RWPE2 (cell line): ENCODE data around the gene SUSD5.
A peak's percentile ranks its signal among the peaks of the same experiment; 100 is the strongest.
"Not testable (repeated sequence)": the region's sequence is repeated elsewhere in the genome, so short reads cannot be mapped to it uniquely, and the experiment has no call there.

Source experiments
- ATAC-seq: fragments of 200-7000 bp; cut with Tn5 transposase; 3 replicates; pipeline ENCODE4 v1.9.1; 2021; ENCODE audit warnings: low read depth
- DNase-seq: peaks from one replicate; pipeline ENCODE4 v3.0.0-alpha.2; 2020; ENCODE audit warnings: low spot score
- H3K27ac ChIP-seq: fragments of 450-650 bp; 2 replicates; pipeline ENCODE4 v1.5.1; 2017; ENCODE audit warnings: mild to moderate bottlenecking; ENCODE audit not compliant: poor library complexity, severe bottlenecking
- H3K27me3 ChIP-seq: fragments of 250-450 bp; sonication (Bioruptor Pico); 2 replicates; pipeline ENCODE4 v1.5.1; 2021; ENCODE audit warnings: mild to moderate bottlenecking, moderate library complexity; ENCODE audit not compliant: insufficient read depth, poor library complexity, severe bottlenecking
- H3K36me3 ChIP-seq: fragments of 250-450 bp; sonication (Bioruptor Pico); 2 replicates; pipeline ENCODE4 v1.5.1; 2020; ENCODE audit warnings: low read depth, mild to moderate bottlenecking, moderate library complexity
- H3K4me1 ChIP-seq: fragments of 250-450 bp; sonication (Bioruptor Pico); 2 replicates; pipeline ENCODE4 v1.5.1; 2021; ENCODE audit warnings: mild to moderate bottlenecking, moderate library complexity; ENCODE audit not compliant: insufficient read depth, poor library complexity, severe bottlenecking
- H3K4me3 ChIP-seq: fragments of 250-450 bp; sonication (Bioruptor Pico); 2 replicates; pipeline ENCODE4 v1.5.1; 2021; ENCODE audit warnings: mild to moderate bottlenecking, moderate library complexity; ENCODE audit not compliant: severe bottlenecking
- H3K9me3 ChIP-seq: fragments of 250-450 bp; sonication (Bioruptor Pico); 2 replicates; pipeline ENCODE4 v1.5.1; 2021; ENCODE audit warnings: mild to moderate bottlenecking, moderate library complexity; ENCODE audit not compliant: severe bottlenecking
- TF ChIP-seq, protein P1 (sequence below): fragments of 450-650 bp; IDR thresholded peaks from one replicate; pipeline ENCODE4 v1.5.1; 2017; ENCODE audit warnings: mild to moderate bottlenecking, moderate library complexity; ENCODE audit not compliant: poor library complexity, severe bottlenecking

The SUSD5 gene

DNA sequence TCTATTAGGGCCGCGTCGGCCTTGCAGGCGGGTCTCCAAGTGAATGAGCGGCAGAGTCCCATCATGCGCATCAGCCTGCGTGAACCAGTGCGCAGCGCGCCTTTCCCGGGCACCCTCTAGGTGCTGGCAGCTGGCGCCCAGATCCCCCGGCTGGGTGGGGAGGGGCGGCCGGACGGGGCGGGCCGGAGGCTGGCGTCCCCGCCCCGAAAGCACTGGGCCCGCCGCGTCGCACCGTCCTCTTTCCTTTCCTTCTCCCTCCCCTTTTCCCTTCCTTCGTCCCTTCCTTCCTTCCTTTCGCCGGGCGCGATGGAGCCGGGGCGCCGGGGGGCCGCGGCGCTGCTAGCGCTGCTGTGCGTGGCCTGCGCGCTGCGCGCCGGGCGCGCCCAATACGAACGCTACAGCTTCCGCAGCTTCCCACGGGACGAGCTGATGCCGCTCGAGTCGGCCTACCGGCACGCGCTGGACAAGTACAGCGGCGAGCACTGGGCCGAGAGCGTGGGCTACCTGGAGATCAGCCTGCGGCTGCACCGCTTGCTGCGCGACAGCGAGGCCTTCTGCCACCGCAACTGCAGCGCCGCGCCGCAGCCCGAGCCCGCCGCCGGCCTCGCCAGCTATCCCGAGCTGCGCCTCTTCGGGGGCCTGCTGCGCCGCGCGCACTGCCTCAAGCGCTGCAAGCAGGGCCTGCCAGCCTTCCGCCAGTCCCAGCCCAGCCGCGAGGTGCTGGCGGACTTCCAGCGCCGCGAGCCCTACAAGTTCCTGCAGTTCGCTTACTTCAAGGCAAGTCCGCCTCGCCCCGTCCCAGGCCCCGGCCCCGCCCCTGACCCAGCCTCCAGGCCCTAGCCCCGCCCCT is 104.6 kb downstream of the SUSD5 start, which contains the start of gene CRTAP:
TSS of gene CRTAP (plus strand) at position 243 of the 850 bp plus-strand sequence. CDS start at position 307, 64 bp downstream.
- H3K27me3 ChIP-seq, result no peaks in the 10 kb centered on the region

DNA sequence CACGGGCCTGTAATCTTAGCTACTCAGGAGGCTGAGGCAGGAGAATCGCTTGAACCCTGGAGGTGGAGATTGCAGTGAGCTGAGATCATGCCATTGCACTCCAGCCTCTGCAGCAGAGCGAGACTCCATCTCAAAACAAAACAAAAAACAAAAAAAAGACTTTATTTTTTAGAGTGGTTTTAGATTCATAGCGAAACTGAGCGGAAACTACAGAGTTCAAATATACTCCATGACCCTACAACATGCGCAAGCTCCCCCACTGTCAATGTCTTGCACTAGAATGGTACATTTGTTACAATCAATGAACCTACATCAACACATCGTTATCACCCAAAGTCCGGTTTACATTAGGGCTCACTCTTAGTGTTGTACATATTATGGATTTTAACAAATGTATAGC is 107.0 kb downstream of the SUSD5 start:
- Histone ChIP-seq H3K4me3 (no peak overlapping the region), H3K4me1 (peaks cover 12% of the 10 kb centered on the region), H3K27ac (no peak overlapping the region), H3K9me3 (no peaks in the 10 kb centered on the region), H3K36me3 (peaks cover 10% of the 10 kb centered on the region), H3K27me3 (no peaks in the 10 kb centered on the region)
- DNase-seq (no peak), ATAC-seq (no peak)
- TF ChIP-seq, protein P1, sequence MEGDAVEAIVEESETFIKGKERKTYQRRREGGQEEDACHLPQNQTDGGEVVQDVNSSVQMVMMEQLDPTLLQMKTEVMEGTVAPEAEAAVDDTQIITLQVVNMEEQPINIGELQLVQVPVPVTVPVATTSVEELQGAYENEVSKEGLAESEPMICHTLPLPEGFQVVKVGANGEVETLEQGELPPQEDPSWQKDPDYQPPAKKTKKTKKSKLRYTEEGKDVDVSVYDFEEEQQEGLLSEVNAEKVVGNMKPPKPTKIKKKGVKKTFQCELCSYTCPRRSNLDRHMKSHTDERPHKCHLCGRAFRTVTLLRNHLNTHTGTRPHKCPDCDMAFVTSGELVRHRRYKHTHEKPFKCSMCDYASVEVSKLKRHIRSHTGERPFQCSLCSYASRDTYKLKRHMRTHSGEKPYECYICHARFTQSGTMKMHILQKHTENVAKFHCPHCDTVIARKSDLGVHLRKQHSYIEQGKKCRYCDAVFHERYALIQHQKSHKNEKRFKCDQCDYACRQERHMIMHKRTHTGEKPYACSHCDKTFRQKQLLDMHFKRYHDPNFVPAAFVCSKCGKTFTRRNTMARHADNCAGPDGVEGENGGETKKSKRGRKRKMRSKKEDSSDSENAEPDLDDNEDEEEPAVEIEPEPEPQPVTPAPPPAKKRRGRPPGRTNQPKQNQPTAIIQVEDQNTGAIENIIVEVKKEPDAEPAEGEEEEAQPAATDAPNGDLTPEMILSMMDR, result no peak

More for the DNA sequence above, 104.6 kb downstream of the SUSD5 start, which contains the start of gene CRTAP:
- peak; percentile 88 for ATAC-seq
- H3K27ac ChIP-seq, result peak within 1 kb of the TSS; percentile 89
- peak within 1 kb of the TSS; percentile 63 for H3K4me3 ChIP-seq
- no peaks in the 10 kb centered on the region for H3K9me3 ChIP-seq
- peaks cover 10% of the 10 kb centered on the region for H3K36me3 ChIP-seq
- peaks cover 12% of the 10 kb centered on the region for H3K4me1 ChIP-seq
- TF ChIP-seq, protein P1, result no peak
- DNase-seq, result peak; percentile 95

DNA sequence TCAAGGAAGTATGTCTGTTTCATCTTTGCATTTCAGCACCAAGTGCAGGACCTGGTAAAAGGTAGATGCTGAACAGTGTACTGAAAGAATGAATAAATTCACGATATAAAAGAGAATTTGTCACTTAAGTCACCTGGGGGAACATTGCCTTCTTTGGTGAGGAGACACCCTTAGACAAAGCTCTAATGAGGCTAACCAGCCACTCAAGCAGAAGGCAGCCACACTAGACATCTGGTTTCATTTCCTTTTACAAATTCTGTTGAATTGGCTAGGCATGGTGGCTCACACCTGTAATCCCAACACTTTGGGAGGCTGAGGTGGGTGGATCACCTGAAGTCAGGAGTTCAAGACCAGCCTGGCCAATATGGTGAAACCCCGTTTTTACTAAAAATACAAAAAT is 111.8 kb downstream of the SUSD5 start:
- not testable (repeated sequence) for H3K4me1 ChIP-seq, H3K27ac ChIP-seq, H3K4me3 ChIP-seq, ATAC-seq, H3K27me3 ChIP-seq, DNase-seq, H3K9me3 ChIP-seq, H3K36me3 ChIP-seq

DNA sequence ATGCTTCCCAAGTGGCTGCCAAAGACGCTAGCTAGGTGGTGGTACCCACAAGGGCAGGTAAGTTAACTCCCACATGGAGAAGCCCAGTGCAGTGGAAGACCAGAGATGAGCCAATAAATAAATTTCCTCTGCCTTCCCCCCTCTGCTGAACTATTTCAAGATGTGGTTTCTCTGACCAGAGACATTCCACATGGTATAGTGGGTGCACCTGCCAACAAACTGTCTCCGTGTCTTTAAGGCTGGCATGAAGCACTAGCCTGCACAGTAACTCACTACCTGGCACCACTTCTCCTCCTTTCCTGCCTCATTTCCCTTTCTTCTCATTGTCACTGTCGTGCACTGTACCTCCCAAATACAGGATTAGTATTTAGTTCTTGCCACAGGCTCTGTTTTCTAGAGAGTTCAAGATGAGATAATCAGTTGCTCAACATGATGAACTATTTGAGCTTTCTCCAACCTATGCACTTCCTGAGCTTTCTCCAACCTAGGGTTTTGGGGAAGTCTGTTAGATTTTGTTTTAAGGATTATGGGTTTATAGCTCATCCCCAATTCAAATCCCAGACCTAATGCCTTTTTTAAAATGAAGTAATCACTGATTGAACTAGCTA is 113.2 kb downstream of the SUSD5 start:
- no peaks in the 10 kb centered on the region for H3K27me3 ChIP-seq
- TF ChIP-seq, protein P1, result no peak
- H3K36me3 ChIP-seq, result no peaks in the 10 kb centered on the region
- no peaks in the 10 kb centered on the region for H3K4me1 ChIP-seq
- H3K4me3 ChIP-seq, result no peak overlapping the region
- H3K27ac ChIP-seq, result no peak overlapping the region
- no peak for ATAC-seq
- DNase-seq, result no peak
- H3K9me3 ChIP-seq, result peaks cover 2% of the 10 kb centered on the region

DNA sequence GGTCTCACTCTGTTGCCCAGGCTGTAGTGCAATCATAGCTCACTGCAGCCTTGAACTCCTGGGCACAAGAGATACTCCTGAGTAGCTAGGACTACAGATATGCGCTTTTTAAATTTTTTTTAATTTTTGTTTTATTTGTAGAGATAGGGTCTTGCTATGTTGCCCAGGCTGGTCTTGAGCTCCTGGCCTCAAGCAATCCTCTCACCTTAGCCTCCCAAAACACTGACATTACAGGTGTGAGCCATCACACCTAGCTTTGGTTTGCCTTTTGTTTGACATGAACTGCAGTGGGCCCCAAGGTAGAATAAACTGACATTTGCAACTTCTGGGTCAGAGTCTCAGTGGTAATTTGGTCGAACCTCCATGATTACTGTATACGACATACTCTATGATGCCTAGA is 113.8 kb downstream of the SUSD5 start:
- H3K36me3 ChIP-seq, result no peaks in the 10 kb centered on the region
- TF ChIP-seq, protein P1, result no peak
- no peaks in the 10 kb centered on the region for H3K4me1 ChIP-seq
- ATAC-seq (no peak), DNase-seq (no peak)
- H3K27ac ChIP-seq, result no peak overlapping the region
- H3K9me3 ChIP-seq, result peaks cover 2% of the 10 kb centered on the region
- H3K4me3 ChIP-seq, result no peak overlapping the region
- H3K27me3 ChIP-seq, result no peaks in the 10 kb centered on the region
